Upper lobe of left lung (tissue), 6 donors: ENCODE measurements around the gene KRT40. TPM values are rescaled to one million over a fixed set of nuclear protein-coding genes. Genes with fewer than 3 reads are reported as not detected.
A peak's percentile ranks its signal among the peaks of the same experiment; 100 is the strongest.

Source experiments
- ATAC-seq, 2 donors: fragments of 200-7000 bp; cut with Tn5 transposase; one replicate each; pipeline ENCODE4 v1.9.1; 2022; ENCODE audit warnings: mild to moderate bottlenecking in 2 of 2, moderate library complexity in 2 of 2; ENCODE audit not compliant: low FRiP score in 2 of 2
- DNase-seq, 2 donors: peaks; one replicate each; pipeline ENCODE4 v3.0.0-alpha.2; 2019 to 2020
- H3K27ac ChIP-seq, 4 donors: fragments of 200-600 bp; sonication (generic); one replicate each; pipeline ENCODE4 v1.5.1; 2016 to 2019
- H3K27me3 ChIP-seq, 4 donors: fragments of 200-600 bp; sonication (generic); one replicate each; pipeline ENCODE4 v1.5.1; 2017 to 2019
- H3K36me3 ChIP-seq, 4 donors: fragments of 200-600 bp; sonication (generic); one replicate each; pipeline ENCODE4 v1.5.1; 2016 to 2019
- H3K4me1 ChIP-seq, 4 donors: fragments of 200-600 bp; sonication (generic); one replicate each; pipeline ENCODE4 v1.5.1; 2018 to 2019
- H3K4me3 ChIP-seq, 4 donors: fragments of 200-600 bp; sonication (generic); one replicate each; pipeline ENCODE4 v1.5.1; 2017 to 2019; ENCODE audit warnings: mild to moderate bottlenecking in 2 of 4, moderate library complexity in 1 of 4
- H3K9me3 ChIP-seq, 4 donors: fragments of 200-600 bp; sonication (generic); one replicate each; pipeline ENCODE4 v1.5.1; 2018 to 2019
- CTCF ChIP-seq, 6 experiments: fragments of 450-650 bp in 4 of 6; fragments of 200-600 bp in 2 of 6; sonication (generic) in 2 of 6; IDR thresholded peaks; one replicate each; pipeline ENCODE4 v1.5.1; 2016 to 2019; ENCODE audit warnings: antibody characterized with exemption in 6 of 6
- EP300 ChIP-seq, 4 donors: sonication (generic); formaldehyde crosslinking; IDR thresholded peaks; one replicate each; pipeline ENCODE4 v1.5.1; 2017; ENCODE audit warnings: antibody characterized with exemption in 4 of 4, control low read depth in 2 of 4
- POLR2A ChIP-seq, 4 donors: fragments of 450-650 bp; IDR thresholded peaks; one replicate each; pipeline ENCODE4 v1.5.1; 2016 to 2017; ENCODE audit warnings: antibody characterized with exemption in 4 of 4, mild to moderate bottlenecking in 2 of 4
- POLR2AphosphoS5 ChIP-seq, 2 donors: sonication (generic); formaldehyde crosslinking; IDR thresholded peaks; one replicate each; pipeline ENCODE4 v1.5.1; 2017; ENCODE audit warnings: antibody characterized with exemption in 2 of 2
- WGBS, 2 donors: methylation state at CpG; one replicate each; pipeline ENCODE4 v1.1.5; 2017 to 2018; 5-methylcytosine and 5-hydroxymethylcytosine counted together
- total RNA-seq, 6 donors: library from RNA; depleted of rRNA in 4 of 6; stranded (reverse); fragments of >200 nt in 4 of 6; gene quantifications; one replicate each; pipeline versions ENCODE4 v1.1.0 to v1.2.1, GENCODE V29; 2016 to 2021
- donor health status: DM: no; HTN: no; CAD: no; lungs with moderate emphysema.
- donor health status: DM: no; HTN: yes; CAD: no; lungs with severe emphysema.

Gene KRT40
- total RNA-seq, 6 donors from 2014 or later, result 0.24 TPM; not detected in 5

- Histone ChIP-seq H3K27me3 (no peaks in the 10 kb centered on the region), H3K27ac (no peak overlapping the region), H3K4me3 (no peak overlapping the region), H3K36me3 (no peaks in the 10 kb centered on the region), H3K9me3 (no peaks in the 10 kb centered on the region), H3K4me1 (no peaks in the 10 kb centered on the region)
- WGBS, 2 donors, result 64 to 67% methylated on average over 11 to 13 of the region's 13 CpGs
- DNase-seq (peak in 1 of 2 donors; percentile 22), ATAC-seq (no peak)
- TF ChIP-seq POLR2A (IDR thresholded peaks at IDR 0.05), result no peak
Measured at GRCh38 chr17:40978575-40979151, 5.5 kb downstream of the KRT40 start.

GRCh38 chr17:40975516-40975915, 8.6 kb downstream of the KRT40 start:
- no peak for ATAC-seq
- DNase-seq, result no peak
- no peaks in the 10 kb centered on the region for H3K36me3 ChIP-seq
- no peaks in the 10 kb centered on the region for H3K4me1 ChIP-seq
- H3K27ac ChIP-seq, result no peak overlapping the region
- TF ChIP-seq POLR2AphosphoS5 (IDR thresholded peaks at IDR 0.05), result no peak
- no peak overlapping the region for H3K4me3 ChIP-seq
- H3K27me3 ChIP-seq, result no peaks in the 10 kb centered on the region
- H3K9me3 ChIP-seq, result no peaks in the 10 kb centered on the region

- TF ChIP-seq POLR2AphosphoS5 (IDR thresholded peaks at IDR 0.05) (no peak), POLR2A (IDR thresholded peaks at IDR 0.05) (no peak), EP300 (IDR thresholded peaks at IDR 0.05) (no peak), CTCF (IDR thresholded peaks at IDR 0.05) (no peak)
- DNase-seq (no peak), ATAC-seq (no peak)
- Histone ChIP-seq H3K27me3 (no peaks in the 10 kb centered on the region), H3K27ac (no peak overlapping the region), H3K4me3 (no peak overlapping the region), H3K36me3 (no peaks in the 10 kb centered on the region), H3K4me1 (no peaks in the 10 kb centered on the region), H3K9me3 (no peaks in the 10 kb centered on the region)
- WGBS, 2 donors, result 87 to 94% methylated on average over 3 of the region's 3 CpGs
Measured at GRCh38 chr17:40974366-40974765, 9.8 kb downstream of the KRT40 start.

GRCh38 chr17:40967582-40967981, 16.5 kb downstream of the KRT40 start:
- Histone ChIP-seq H3K36me3 (no peaks in the 10 kb centered on the region), H3K4me3 (no peak overlapping the region), H3K27me3 (no peaks in the 10 kb centered on the region), H3K9me3 (no peaks in the 10 kb centered on the region), H3K27ac (no peak overlapping the region), H3K4me1 (no peaks in the 10 kb centered on the region)
- DNase-seq, result no peak
- 85 to 100% methylated on average over 1 of the region's 1 CpG for WGBS, 2 donors
- no peak for ATAC-seq
- TF ChIP-seq POLR2AphosphoS5 (IDR thresholded peaks at IDR 0.05), result no peak
- no peak for TF ChIP-seq EP300 (IDR thresholded peaks at IDR 0.05)

GRCh38 chr17:40966848-40967247, 17.3 kb downstream of the KRT40 start, which contains the start of gene KRT39:
Gene KRT39, minus strand, starts transcription at chr17:40966948. Its CDS starts 92 bp downstream, at chr17:40966856.
- no peak within 1 kb of the TSS for H3K4me3 ChIP-seq
- H3K9me3 ChIP-seq, result no peaks in the 10 kb centered on the region
- TF ChIP-seq CTCF (IDR thresholded peaks at IDR 0.05) (no peak), EP300 (IDR thresholded peaks at IDR 0.05) (no peak), POLR2AphosphoS5 (IDR thresholded peaks at IDR 0.05) (no peak), POLR2A (IDR thresholded peaks at IDR 0.05) (no peak)
- no peaks in the 10 kb centered on the region for H3K27me3 ChIP-seq
- WGBS, 2 donors, result 53 to 57% methylated on average over 1 of the region's 1 CpG
- DNase-seq (no peak), ATAC-seq (no peak)
- no peak within 1 kb of the TSS for H3K27ac ChIP-seq
- H3K36me3 ChIP-seq, result no peaks in the 10 kb centered on the region
- H3K4me1 ChIP-seq, result no peaks in the 10 kb centered on the region

GRCh38 chr17:40963838-40964237, 20.3 kb downstream of the KRT40 start:
- no peak overlapping the region for H3K4me3 ChIP-seq
- 43 to 56% methylated on average over 1 of the region's 1 CpG for WGBS, 2 donors
- no peak overlapping the region for H3K27ac ChIP-seq
- ATAC-seq, result peak in 1 of 2 donors; percentile 32
- H3K9me3 ChIP-seq, result no peaks in the 10 kb centered on the region
- H3K27me3 ChIP-seq, result no peaks in the 10 kb centered on the region
- DNase-seq, result no peak
- H3K4me1 ChIP-seq, result peaks cover 0 to 8% (median 2%) of the 10 kb centered on the region in 4 donors
- no peaks in the 10 kb centered on the region for H3K36me3 ChIP-seq
- TF ChIP-seq EP300 (IDR thresholded peaks at IDR 0.05) (no peak), CTCF (IDR thresholded peaks at IDR 0.05) (peak in 5 of 6 experiments; percentile 47 to 69 (median 53))
